CD4-positive, alpha-beta T cell (primary cell): ENCODE data around the gene TIMM17A. TPM values are rescaled to one million over a fixed set of nuclear protein-coding genes. Genes with fewer than 3 reads are reported as not detected.
A peak's percentile ranks its signal among the peaks of the same experiment; 100 is the strongest.

Experiments
- ATAC-seq: fragments of 200-7000 bp; cut with Tn5 transposase; one replicate; pipeline ENCODE4 v1.10.0; 2022; ENCODE audit warnings: mild to moderate bottlenecking; ENCODE audit not compliant: poor library complexity
- CTCF ChIA-PET: fragments of 350-600 bp; sonication (Branson Sonifier 250); formaldehyde crosslinking; loops from one replicate; lab custom pipeline; 2021; ENCODE audit warnings: antibody characterized with exemption, inconsistent platforms; lab: Charles Lee
- POLR2A ChIA-PET: fragments of 350-600 bp; sonication (Branson Sonifier 250); formaldehyde crosslinking; loops from one replicate; lab custom pipeline; 2021; ENCODE audit warnings: antibody characterized with exemption, inconsistent platforms; lab: Charles Lee
- DNase-seq, 14 experiments: peaks; one replicate each; pipeline ENCODE4 v3.0.0-alpha.2; 2013 to 2020; ENCODE audit warnings: mixed read lengths in 2 of 14
- H3K27ac ChIP-seq, 2 donors: one replicate each; pipeline versions ENCODE4 v1.5.1 to v1.7.0; 2013; ENCODE audit warnings: low read length in 2 of 2, low read depth in 1 of 2, mild to moderate bottlenecking in 1 of 2
- H3K27me3 ChIP-seq, 2 experiments: 1 replicate in 1 of 2; 2 replicates in 1 of 2; pipeline versions ENCODE4 v1.6.1 to v1.7.0; 2013; ENCODE audit warnings: low read length in 2 of 2, control low read depth in 1 of 2, mild to moderate bottlenecking in 1 of 2, moderate library complexity in 1 of 2; ENCODE audit not compliant: insufficient read depth in 2 of 2, control insufficient read depth in 1 of 2
- H3K36me3 ChIP-seq: one replicate; pipeline ENCODE4 v1.6.1; 2013; ENCODE audit warnings: low read length, control low read depth; ENCODE audit not compliant: insufficient read depth
- H3K4me1 ChIP-seq: one replicate; pipeline ENCODE4 v1.6.1; 2013; ENCODE audit warnings: low read length, control low read depth; ENCODE audit not compliant: insufficient read depth
- H3K4me3 ChIP-seq: one replicate; pipeline ENCODE4 v1.5.1; 2013; ENCODE audit warnings: mild to moderate bottlenecking, low read length, moderate library complexity
- H3K9me3 ChIP-seq, 2 experiments: 1 replicate in 1 of 2; 2 replicates in 1 of 2; pipeline versions ENCODE4 v1.6.1 to v1.7.0; 2013; ENCODE audit warnings: low read length in 2 of 2, mild to moderate bottlenecking in 2 of 2, control low read depth in 1 of 2, moderate library complexity in 1 of 2; ENCODE audit not compliant: control insufficient read depth in 1 of 2, insufficient read depth in 1 of 2
- H3K27ac Mint-ChIP-seq: one replicate; pipeline ENCODE4 v1.8.0; 2020; ENCODE audit warnings: mixed read lengths
- H3K27me3 Mint-ChIP-seq: one replicate; pipeline ENCODE4 v1.8.0; 2021; ENCODE audit warnings: mixed read lengths
- H3K36me3 Mint-ChIP-seq: one replicate; pipeline ENCODE4 v1.8.0; 2021; ENCODE audit warnings: low read depth, mixed read lengths
- H3K4me1 Mint-ChIP-seq: one replicate; pipeline ENCODE4 v1.8.0; 2021; ENCODE audit warnings: low read depth, mixed read lengths
- H3K4me3 Mint-ChIP-seq: one replicate; pipeline ENCODE4 v1.8.0; 2020; ENCODE audit warnings: mild to moderate bottlenecking, mixed read lengths
- H3K9me3 Mint-ChIP-seq: one replicate; pipeline ENCODE4 v1.8.0; 2020; ENCODE audit warnings: mixed read lengths
- CTCF ChIP-seq: fragments of 200-600 bp; IDR thresholded peaks from one replicate; pipeline ENCODE4 v1.8.0; 2022; ENCODE audit warnings: antibody characterized with exemption, mild to moderate bottlenecking
- intact Hi-C, 2 experiments: fragments of 100-400 bp; cut with DNase I in 1 of 2; cut with micrococcal nuclease in 1 of 2; formaldehyde crosslinking; loops; one replicate each; pipeline versions ENCODE4 v1.15.1 to v1.9.0; 2023 to 2025; cut with DNase I, micrococcal nuclease
- total RNA-seq, 174 experiments: library from RNA in 2 of 174; stranded (reverse) in 2 of 174; gene quantifications; one replicate each; pipeline ENCODE4 v1.2.3 and lab custom pipeline; 2021 to 2026

Gene TIMM17A
- total RNA-seq, 2 experiments from 2014 or later = 46.2 to 49.6 TPM

GRCh38 chr1:202007805-202008489 lies 52.6 kb downstream of the TIMM17A start:
- Histone ChIP-seq H3K36me3 (peaks cover 30% of the 10 kb centered on the region), H3K4me3 (no peak overlapping the region), H3K27me3 (no peaks in the 10 kb centered on the region), H3K9me3 (peaks cover 0 to 6% of the 10 kb centered on the region in 2 experiments), H3K27ac (no peak overlapping the region), H3K4me1 (peaks cover 3% of the 10 kb centered on the region)
- H3K27ac Mint-ChIP-seq = no peak overlapping the region
- no peaks in the 10 kb centered on the region for H3K9me3 Mint-ChIP-seq
- ChIA-PET CTCF (interaction anchor here (0.9 kb wide), 1 partner anchor 112 kb away, joined by 3 read pairs; no protein-coding TSS in a partner anchor), POLR2A (no interaction called here)
- no peak for DNase-seq
- no peaks in the 10 kb centered on the region for H3K4me1 Mint-ChIP-seq
- intact Hi-C loops = no loop called here
- no peaks in the 10 kb centered on the region for H3K27me3 Mint-ChIP-seq
- no peak overlapping the region for H3K4me3 Mint-ChIP-seq
- ATAC-seq = no peak
- TF ChIP-seq CTCF = no peak
- H3K36me3 Mint-ChIP-seq = peaks cover 40% of the 10 kb centered on the region

- no peaks in the 10 kb centered on the region for H3K27me3 Mint-ChIP-seq
- Histone ChIP-seq H3K4me1 (peaks cover 3% of the 10 kb centered on the region), H3K9me3 (peaks cover 0 to 6% of the 10 kb centered on the region in 2 experiments), H3K27ac (no peak overlapping the region), H3K36me3 (peaks cover 16% of the 10 kb centered on the region), H3K4me3 (no peak overlapping the region), H3K27me3 (no peaks in the 10 kb centered on the region)
- peak; percentile 93 for TF ChIP-seq CTCF
- no peaks in the 10 kb centered on the region for H3K4me1 Mint-ChIP-seq
- ATAC-seq (peak; percentile 68), DNase-seq (peak; percentile 24 to 75 (median 48))
- no peak overlapping the region for H3K4me3 Mint-ChIP-seq
- H3K9me3 Mint-ChIP-seq = no peaks in the 10 kb centered on the region
- ChIA-PET CTCF (no interaction called here), POLR2A (no interaction called here)
- H3K36me3 Mint-ChIP-seq = peaks cover 24% of the 10 kb centered on the region
- no peak overlapping the region for H3K27ac Mint-ChIP-seq
- intact Hi-C loops = loop anchor here in 1 of 2 experiments (1.0 kb wide), 1 partner anchor 123 kb away; no protein-coding TSS in a partner anchor
These were observed 54.2 kb downstream of the TIMM17A start for GRCh38 chr1:202009326-202010179.

DNA sequence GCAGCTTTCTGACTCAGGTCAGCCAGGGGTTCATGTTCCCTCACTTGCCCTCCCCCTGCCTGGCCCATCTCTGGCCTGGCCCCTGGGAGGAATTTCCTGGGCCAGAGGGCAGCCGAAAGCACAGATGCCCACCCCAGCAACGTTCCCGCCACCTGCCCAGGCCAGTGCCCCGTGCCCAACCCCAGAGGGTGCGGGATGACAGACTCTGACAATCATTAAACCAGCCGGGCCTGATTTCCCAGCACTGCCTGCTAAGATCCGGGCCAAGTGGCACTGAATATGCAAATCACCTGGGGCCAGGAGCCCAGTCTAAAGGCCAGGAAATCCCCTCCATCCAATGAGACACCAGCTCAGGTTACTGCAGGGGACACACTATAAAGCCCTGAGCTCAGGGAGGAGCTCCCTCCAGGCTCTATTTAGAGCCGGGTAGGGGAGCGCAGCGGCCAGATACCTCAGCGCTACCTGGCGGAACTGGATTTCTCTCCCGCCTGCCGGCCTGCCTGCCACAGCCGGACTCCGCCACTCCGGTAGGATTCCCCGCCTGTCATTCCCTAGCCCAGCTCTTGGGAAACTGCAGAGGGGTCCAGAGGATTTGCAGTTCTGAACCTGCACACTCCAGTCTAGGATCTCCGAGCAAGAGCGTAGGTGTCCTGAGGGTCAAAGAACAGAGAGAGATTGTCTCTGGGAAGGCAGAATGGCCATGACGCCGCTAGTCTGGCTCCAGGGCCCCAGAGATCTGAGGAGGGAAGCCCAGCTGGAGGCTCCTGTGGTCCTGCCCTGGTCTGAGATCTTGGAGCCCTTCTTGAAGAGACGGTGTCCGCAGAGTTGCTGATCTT lies 55.1 kb downstream of the TIMM17A start, which contains the start of gene ELF3:
ELF3 (plus strand) TSS at position 408 of the 836 bp plus-strand sequence. CDS start 550 bp downstream, outside the sequence.
- no peak within 1 kb of the TSS for H3K4me3 Mint-ChIP-seq
- ATAC-seq = no peak
- H3K9me3 ChIP-seq = peaks cover 0 to 6% of the 10 kb centered on the region in 2 experiments
- ChIA-PET CTCF (no interaction called here), POLR2A (no interaction called here)
- peaks cover 15% of the 10 kb centered on the region for H3K36me3 Mint-ChIP-seq
- H3K27me3 Mint-ChIP-seq = no peaks in the 10 kb centered on the region
- H3K4me1 ChIP-seq = peaks cover 3% of the 10 kb centered on the region
- H3K9me3 Mint-ChIP-seq = no peaks in the 10 kb centered on the region
- no peak for DNase-seq
- H3K4me3 ChIP-seq = no peak within 1 kb of the TSS
- intact Hi-C loops = loop anchor here in 1 of 2 experiments (1.0 kb wide), 1 partner anchor 122 kb away; no protein-coding TSS in a partner anchor
- no peak for TF ChIP-seq CTCF
- H3K36me3 ChIP-seq = peaks cover 8% of the 10 kb centered on the region
- H3K27me3 ChIP-seq = no peaks in the 10 kb centered on the region
- H3K27ac Mint-ChIP-seq = no peak within 1 kb of the TSS
- H3K4me1 Mint-ChIP-seq = no peaks in the 10 kb centered on the region
- no peak within 1 kb of the TSS for H3K27ac ChIP-seq
